ENCODE results near the gene UBA6. TPM values are rescaled to one million over a fixed set of nuclear protein-coding genes. Genes with fewer than 3 reads are reported as not detected.

Gene UBA6
- total and polyA plus RNA-seq, 9 of the 15 experiments (the other 6 are each of a cell fraction or from before 2014, with no cell fraction given): 22.9 to 139 (median 94.6) TPM

DNA sequence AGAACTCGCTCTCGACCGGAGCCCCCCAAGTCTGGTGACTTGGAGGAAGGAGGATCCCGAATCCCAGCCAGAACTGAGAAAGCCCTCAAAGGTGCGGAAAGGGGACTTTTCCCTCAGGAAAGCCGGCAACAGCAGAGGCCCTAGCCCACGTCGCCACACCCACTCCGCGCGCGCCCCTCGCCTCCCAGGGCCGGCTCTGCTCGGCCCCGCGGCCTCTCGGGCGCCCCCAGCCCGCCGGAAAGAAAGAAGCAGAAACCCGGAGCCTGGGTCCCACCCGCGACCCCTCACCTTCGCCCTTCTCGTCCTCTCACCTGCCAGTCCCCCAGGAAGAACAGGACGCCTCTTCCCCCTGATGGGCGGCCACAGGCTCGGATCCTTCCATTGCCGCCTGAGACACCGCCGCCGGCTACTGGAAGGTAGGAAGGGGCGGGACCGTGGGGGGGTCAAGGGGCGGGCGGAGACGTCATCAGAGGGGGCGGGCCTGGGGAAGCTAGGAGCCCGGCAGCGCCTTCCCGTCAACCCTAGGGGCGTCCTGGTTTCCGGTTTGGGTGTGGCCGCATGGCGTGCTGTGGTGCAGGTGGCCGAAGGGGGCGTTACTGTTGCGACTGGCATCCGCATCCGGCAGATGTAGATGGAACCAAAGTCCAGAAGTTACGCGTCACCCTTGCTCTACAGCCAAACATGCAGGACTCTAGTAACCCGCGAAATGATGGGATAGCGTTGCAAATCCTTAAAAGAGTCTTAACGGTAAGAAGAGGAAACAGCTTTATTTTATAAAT is at the start of gene UBA6 (continued):
- TF ChIP-seq, protein P1, sequence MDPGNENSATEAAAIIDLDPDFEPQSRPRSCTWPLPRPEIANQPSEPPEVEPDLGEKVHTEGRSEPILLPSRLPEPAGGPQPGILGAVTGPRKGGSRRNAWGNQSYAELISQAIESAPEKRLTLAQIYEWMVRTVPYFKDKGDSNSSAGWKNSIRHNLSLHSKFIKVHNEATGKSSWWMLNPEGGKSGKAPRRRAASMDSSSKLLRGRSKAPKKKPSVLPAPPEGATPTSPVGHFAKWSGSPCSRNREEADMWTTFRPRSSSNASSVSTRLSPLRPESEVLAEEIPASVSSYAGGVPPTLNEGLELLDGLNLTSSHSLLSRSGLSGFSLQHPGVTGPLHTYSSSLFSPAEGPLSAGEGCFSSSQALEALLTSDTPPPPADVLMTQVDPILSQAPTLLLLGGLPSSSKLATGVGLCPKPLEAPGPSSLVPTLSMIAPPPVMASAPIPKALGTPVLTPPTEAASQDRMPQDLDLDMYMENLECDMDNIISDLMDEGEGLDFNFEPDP (CRISPR knock-in tag; IDR thresholded peaks at IDR 0.05): no peak
- TF ChIP-seq ZNF354B (CRISPR knock-in tag; IDR thresholded peaks at IDR 0.05) (no peak), BMI1 (IDR thresholded peaks at IDR 0.05; ENCODE audit: low read length) (no peak), CEBPG (CRISPR knock-in tag; IDR thresholded peaks at IDR 0.05) (no peak), CEBPG (tag; conservative IDR thresholded peaks at IDR 0.05 in 1 of 2, IDR thresholded peaks at IDR 0.05 in 1 of 2) (no peak), ZNF134 (CRISPR knock-in tag; conservative IDR thresholded peaks at IDR 0.05) (no peak), E2F3 (CRISPR knock-in tag; IDR thresholded peaks at IDR 0.05) (0 out of 2 replicates have a peak, but pooled peaks have one; percentile 54), MBD2 (IDR thresholded peaks at IDR 0.05; ENCODE audit: borderline replicate concordance, low read depth) (peak; percentile 48; the same call in 1 of the 2 replicates), MAZ (CRISPR knock-in tag; conservative IDR thresholded peaks at IDR 0.05 in 1 of 2, IDR thresholded peaks at IDR 0.05 in 1 of 2) (peak; percentile 45 to 66; a peak in 1 of 4 replicates), ZNF75A (CRISPR knock-in tag; IDR thresholded peaks at IDR 0.05) (no peak), PRMT5 (CRISPR knock-in tag; IDR thresholded peaks at IDR 0.05) (no peak), JUNB (CRISPR knock-in tag; conservative IDR thresholded peaks at IDR 0.05) (no peak), GABPB1 (CRISPR knock-in tag; IDR thresholded peaks at IDR 0.05) (peak; percentile 95)
- TF ChIP-seq, protein P2, sequence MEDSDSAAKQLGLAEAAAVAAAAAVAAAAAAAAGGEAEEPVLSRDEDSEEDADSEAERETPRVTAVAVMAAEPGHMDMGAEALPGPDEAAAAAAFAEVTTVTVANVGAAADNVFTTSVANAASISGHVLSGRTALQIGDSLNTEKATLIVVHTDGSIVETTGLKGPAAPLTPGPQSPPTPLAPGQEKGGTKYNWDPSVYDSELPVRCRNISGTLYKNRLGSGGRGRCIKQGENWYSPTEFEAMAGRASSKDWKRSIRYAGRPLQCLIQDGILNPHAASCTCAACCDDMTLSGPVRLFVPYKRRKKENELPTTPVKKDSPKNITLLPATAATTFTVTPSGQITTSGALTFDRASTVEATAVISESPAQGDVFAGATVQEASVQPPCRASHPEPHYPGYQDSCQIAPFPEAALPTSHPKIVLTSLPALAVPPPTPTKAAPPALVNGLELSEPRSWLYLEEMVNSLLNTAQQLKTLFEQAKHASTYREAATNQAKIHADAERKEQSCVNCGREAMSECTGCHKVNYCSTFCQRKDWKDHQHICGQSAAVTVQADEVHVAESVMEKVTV (CRISPR knock-in tag; IDR thresholded peaks at IDR 0.05): no peak
- TF ChIP-seq, protein P3, sequence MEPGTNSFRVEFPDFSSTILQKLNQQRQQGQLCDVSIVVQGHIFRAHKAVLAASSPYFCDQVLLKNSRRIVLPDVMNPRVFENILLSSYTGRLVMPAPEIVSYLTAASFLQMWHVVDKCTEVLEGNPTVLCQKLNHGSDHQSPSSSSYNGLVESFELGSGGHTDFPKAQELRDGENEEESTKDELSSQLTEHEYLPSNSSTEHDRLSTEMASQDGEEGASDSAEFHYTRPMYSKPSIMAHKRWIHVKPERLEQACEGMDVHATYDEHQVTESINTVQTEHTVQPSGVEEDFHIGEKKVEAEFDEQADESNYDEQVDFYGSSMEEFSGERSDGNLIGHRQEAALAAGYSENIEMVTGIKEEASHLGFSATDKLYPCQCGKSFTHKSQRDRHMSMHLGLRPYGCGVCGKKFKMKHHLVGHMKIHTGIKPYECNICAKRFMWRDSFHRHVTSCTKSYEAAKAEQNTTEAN (CRISPR knock-in tag; IDR thresholded peaks at IDR 0.05): no peak
- TF ChIP-seq, protein P4, sequence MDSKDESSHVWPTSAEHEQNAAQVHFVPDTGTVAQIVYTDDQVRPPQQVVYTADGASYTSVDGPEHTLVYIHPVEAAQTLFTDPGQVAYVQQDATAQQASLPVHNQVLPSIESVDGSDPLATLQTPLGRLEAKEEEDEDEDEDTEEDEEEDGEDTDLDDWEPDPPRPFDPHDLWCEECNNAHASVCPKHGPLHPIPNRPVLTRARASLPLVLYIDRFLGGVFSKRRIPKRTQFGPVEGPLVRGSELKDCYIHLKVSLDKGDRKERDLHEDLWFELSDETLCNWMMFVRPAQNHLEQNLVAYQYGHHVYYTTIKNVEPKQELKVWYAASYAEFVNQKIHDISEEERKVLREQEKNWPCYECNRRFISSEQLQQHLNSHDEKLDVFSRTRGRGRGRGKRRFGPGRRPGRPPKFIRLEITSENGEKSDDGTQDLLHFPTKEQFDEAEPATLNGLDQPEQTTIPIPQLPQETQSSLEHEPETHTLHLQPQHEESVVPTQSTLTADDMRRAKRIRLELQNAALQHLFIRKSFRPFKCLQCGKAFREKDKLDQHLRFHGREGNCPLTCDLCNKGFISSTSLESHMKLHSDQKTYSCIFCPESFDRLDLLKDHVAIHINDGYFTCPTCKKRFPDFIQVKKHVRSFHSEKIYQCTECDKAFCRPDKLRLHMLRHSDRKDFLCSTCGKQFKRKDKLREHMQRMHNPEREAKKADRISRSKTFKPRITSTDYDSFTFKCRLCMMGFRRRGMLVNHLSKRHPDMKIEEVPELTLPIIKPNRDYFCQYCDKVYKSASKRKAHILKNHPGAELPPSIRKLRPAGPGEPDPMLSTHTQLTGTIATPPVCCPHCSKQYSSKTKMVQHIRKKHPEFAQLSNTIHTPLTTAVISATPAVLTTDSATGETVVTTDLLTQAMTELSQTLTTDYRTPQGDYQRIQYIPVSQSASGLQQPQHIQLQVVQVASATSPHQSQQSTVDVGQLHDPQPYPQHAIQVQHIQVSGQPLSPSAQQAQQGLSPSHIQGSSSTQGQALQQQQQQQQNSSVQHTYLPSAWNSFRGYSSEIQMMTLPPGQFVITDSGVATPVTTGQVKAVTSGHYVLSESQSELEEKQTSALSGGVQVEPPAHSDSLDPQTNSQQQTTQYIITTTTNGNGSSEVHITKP (IDR thresholded peaks at IDR 0.05; ENCODE audit: partially characterized antibody): peak; percentile 17
- TF ChIP-seq, protein P5, sequence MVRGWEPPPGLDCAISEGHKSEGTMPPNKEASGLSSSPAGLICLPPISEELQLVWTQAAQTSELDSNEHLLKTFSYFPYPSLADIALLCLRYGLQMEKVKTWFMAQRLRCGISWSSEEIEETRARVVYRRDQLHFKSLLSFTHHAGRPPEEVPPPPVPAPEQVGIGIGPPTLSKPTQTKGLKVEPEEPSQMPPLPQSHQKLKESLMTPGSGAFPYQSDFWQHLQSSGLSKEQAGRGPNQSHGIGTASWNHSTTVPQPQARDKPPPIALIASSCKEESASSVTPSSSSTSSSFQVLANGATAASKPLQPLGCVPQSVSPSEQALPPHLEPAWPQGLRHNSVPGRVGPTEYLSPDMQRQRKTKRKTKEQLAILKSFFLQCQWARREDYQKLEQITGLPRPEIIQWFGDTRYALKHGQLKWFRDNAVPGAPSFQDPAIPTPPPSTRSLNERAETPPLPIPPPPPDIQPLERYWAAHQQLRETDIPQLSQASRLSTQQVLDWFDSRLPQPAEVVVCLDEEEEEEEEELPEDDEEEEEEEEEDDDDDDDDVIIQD (CRISPR knock-in tag; IDR thresholded peaks at IDR 0.05): no peak
- TF ChIP-seq, protein P6, sequence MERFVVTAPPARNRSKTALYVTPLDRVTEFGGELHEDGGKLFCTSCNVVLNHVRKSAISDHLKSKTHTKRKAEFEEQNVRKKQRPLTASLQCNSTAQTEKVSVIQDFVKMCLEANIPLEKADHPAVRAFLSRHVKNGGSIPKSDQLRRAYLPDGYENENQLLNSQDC (CRISPR knock-in tag; IDR thresholded peaks at IDR 0.05): peak; percentile 10; the same call in 1 of the 2 replicates

Data from K562 (cell line).